ENCODE results near the gene GNMT.

The GNMT gene

GRCh38 chr6:43013097-43013842, 52.7 kb downstream of the GNMT start:
- no peak for DNase-seq (ENCODE audit: low read depth in 2 of 2)
